GM06990 (cell line): Measurements from ENCODE around the gene CRYBA4.

ENCODE experiments used
- DNase-seq: peaks from one replicate; pipeline ENCODE4 v3.0.0-alpha.2; 2011; ENCODE audit not compliant: insufficient read length; ENCODE audit errors: extremely low read depth
- H3K27me3 ChIP-seq: replicated peaks from 2 replicates; pipeline ENCODE4 v1.6.0; 2011; ENCODE audit warnings: low read length; ENCODE audit not compliant: control insufficient read depth, insufficient read depth
- H3K36me3 ChIP-seq: 2 replicates; pipeline ENCODE4 v1.5.1; 2011; ENCODE audit warnings: low read length; ENCODE audit not compliant: control insufficient read depth, insufficient read depth
- H3K4me3 ChIP-seq: replicated peaks from 2 replicates; pipeline ENCODE4 v1.5.1; 2011; ENCODE audit warnings: low read depth, mild to moderate bottlenecking, control low read depth, low read length
- TF ChIP-seq, protein P1 (sequence below): IDR thresholded peaks from 2 replicates; pipeline ENCODE4 v1.5.1; 2011; ENCODE audit warnings: low read length, control low read depth, mild to moderate bottlenecking, inconsistent platforms; ENCODE audit not compliant: insufficient read depth, poor library complexity, severe bottlenecking

CRYBA4 gene

DNA sequence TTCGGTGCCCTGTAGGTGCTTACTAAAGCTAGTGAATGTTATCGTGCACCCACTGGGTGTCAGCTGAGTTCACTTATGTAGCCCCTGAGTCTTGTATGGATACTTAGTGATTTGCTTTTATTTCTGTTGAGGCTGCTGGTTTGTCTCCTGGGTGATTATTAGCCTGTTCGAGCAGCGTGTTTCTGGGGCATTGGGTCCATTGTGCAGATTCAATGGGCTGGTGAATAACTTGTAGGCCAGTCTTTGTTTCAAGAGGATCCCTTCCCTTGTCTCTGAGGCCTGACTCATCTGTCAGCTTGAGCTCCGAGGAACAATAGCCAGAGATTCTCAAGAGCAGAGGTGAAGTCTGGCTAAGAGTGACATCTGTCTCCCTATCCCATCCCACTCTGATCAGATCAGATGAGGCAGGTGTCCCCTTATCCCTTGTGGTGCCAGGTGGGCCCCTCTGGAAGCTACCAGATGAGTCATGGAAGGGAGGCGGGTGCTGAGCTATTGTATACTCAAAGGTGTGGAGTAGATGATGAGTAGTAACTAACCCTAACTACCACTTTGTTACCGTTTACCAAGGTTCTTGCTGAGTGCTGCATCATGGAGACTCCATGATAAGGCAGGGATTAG is 39.3 kb downstream of the CRYBA4 start:
- Histone ChIP-seq H3K4me3 (no peak overlapping the region), H3K27me3 (peaks cover 2% of the 10 kb centered on the region), H3K36me3 (no peaks in the 10 kb centered on the region)
- TF ChIP-seq, protein P1, sequence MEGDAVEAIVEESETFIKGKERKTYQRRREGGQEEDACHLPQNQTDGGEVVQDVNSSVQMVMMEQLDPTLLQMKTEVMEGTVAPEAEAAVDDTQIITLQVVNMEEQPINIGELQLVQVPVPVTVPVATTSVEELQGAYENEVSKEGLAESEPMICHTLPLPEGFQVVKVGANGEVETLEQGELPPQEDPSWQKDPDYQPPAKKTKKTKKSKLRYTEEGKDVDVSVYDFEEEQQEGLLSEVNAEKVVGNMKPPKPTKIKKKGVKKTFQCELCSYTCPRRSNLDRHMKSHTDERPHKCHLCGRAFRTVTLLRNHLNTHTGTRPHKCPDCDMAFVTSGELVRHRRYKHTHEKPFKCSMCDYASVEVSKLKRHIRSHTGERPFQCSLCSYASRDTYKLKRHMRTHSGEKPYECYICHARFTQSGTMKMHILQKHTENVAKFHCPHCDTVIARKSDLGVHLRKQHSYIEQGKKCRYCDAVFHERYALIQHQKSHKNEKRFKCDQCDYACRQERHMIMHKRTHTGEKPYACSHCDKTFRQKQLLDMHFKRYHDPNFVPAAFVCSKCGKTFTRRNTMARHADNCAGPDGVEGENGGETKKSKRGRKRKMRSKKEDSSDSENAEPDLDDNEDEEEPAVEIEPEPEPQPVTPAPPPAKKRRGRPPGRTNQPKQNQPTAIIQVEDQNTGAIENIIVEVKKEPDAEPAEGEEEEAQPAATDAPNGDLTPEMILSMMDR: no peak
- DNase-seq: no peak

DNA sequence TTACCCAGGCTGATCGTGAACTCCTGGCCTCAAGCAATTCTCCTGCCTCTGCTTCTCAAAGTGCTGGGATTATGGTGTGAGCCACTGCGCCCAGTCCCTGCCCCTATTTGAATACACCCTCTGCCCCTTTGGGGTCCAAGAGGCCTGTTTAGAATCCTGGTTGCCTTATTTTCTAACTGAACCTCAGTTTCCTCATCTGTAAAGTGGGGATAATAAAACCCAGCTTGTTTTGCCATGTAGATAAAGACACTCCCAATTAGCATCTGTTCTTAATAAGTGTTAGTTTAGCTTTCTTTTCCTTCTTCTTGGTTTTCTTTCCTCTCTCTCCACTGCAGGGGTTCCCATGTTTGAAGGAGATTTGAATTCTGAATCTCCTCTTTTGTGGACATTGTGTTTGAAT is 40.4 kb downstream of the CRYBA4 start:
- Histone ChIP-seq H3K4me3 (no peak overlapping the region), H3K36me3 (no peaks in the 10 kb centered on the region), H3K27me3 (no peaks in the 10 kb centered on the region; the same call in 1 of the 2 replicates)
- no peak for DNase-seq
- TF ChIP-seq, protein P1: no peak

DNA sequence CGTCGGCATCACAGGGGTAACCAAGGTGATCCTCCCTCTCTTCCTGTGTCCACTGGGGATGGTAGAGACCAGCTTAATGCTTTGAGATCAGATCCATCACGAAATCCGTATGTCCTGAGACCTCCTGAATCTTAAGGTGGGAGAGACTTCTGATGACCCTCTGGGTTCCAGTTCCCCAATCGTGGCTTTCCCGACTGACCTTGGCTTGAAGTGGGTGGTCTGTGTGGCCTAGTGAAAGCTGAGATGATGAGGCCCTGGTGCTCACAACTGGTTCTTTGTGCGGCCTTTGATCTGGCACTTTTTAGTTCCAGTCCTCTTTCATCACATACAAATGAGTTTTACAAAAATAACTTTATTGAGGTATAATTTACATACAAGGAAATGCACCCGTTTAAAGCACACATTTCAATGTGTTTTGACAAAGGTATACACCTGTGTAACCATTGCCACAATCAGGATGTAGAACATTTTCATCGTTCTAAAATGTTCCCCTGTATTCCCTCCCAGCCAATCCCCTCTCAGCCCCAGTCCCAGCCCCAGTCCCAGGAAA is 41.7 kb downstream of the CRYBA4 start:
- H3K36me3 ChIP-seq: no peaks in the 10 kb centered on the region
- H3K27me3 ChIP-seq: no peaks in the 10 kb centered on the region
- H3K4me3 ChIP-seq: no peak overlapping the region
- TF ChIP-seq, protein P1: no peak
- DNase-seq: no peak

DNA sequence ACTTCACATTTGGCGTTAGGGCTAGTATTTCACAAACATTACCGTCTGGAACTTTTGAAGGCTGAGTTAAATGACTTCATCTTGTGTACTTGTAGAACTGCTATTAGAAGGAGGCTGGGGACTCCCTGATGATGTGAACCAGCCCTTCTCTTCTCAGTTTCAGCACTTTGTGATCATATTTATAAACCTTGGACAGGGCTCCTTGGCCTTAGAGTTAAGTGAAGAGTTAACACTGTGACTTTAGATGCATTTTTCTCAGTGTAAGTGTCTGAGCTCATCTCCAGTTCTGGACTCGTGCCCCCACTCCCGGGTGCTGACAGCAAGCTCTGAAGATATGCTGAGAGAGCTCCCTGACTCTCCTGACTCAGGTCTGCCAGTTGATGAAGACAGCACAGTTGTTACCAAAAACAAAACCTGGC is 44.1 kb downstream of the CRYBA4 start:
- no peak for DNase-seq
- Histone ChIP-seq H3K36me3 (no peaks in the 10 kb centered on the region), H3K27me3 (no peaks in the 10 kb centered on the region), H3K4me3 (no peak overlapping the region)
- TF ChIP-seq, protein P1: no peak

DNA sequence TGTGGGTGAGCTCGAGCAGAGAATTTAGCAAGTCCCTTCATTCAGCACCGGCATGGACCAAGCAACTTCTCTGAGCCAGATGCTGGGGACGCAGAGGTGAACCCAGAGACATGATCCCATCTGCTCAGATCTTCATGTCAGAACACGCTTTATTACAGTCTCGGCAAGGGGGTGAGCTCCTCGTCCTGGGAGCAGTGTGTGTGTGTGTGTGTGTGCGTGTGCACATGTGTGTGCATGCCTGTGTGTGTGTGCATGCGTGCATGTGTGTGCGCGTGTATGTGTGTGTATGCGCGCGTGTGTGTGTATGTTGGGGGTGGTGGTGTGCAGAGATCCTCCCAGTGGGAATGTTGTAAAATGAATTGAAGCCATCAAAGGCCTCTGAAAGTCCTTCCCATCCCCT is 45.4 kb downstream of the CRYBA4 start:
- Histone ChIP-seq H3K4me3 (no peak overlapping the region), H3K36me3 (no peaks in the 10 kb centered on the region), H3K27me3 (no peaks in the 10 kb centered on the region)
- TF ChIP-seq, protein P1: no peak
- DNase-seq: no peak

DNA sequence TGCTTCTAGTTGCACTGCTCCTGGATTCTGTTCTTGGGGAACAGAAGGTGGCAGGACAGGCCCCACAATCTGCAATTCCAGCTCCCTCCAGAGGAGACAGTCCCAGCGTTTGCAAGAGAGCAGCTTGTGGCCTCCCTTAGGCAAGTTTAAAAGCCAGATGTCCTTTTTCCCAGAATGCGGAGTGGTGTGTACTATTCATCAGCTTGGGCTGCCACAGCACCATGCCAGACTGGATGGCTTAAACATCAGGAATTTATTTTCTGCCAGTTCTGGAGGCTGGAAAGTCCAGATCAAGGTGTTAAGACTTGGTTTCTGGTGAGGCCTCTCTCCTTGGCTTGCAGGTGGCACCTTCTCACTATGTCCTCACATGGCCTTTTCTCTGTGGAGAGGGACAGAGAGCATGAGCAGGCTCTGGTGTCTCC is 47.3 kb downstream of the CRYBA4 start:
- H3K36me3 ChIP-seq: no peaks in the 10 kb centered on the region
- no peak for DNase-seq

More for the DNA sequence above, 47.3 kb downstream of the CRYBA4 start:
- TF ChIP-seq, protein P1: peak; percentile 36
- H3K4me3 ChIP-seq: no peak overlapping the region
- no peaks in the 10 kb centered on the region for H3K27me3 ChIP-seq
